Neural cell (in vitro differentiated cells): ENCODE data around the gene BPGM. TPM values are rescaled to one million over a fixed set of nuclear protein-coding genes. Genes with fewer than 3 reads are reported as not detected.

Source experiments
- H2AFZ ChIP-seq: fragments of 200-600, 300-800 bp; sonication (generic), shearing (Covaris generic); 2 replicates; pipeline ENCODE4 v1.6.0; 2014; ENCODE audit warnings: low read depth, mild to moderate bottlenecking, antibody characterized with exemption, low read length, moderate library complexity
- H3F3A ChIP-seq: fragments of 200-600 bp; shearing (Covaris generic); 2 replicates; pipeline ENCODE4 v1.6.1; 2016; ENCODE audit warnings: mild to moderate bottlenecking, moderate library complexity, mixed read lengths, antibody characterized with exemption, low read length; ENCODE audit not compliant: insufficient read depth, poor library complexity, severe bottlenecking
- H3K27ac ChIP-seq: fragments of 200-600, 300-800 bp; sonication (generic), shearing (Covaris generic); 2 replicates; pipeline ENCODE4 v1.5.1; 2014; ENCODE audit warnings: mild to moderate bottlenecking, low read length, moderate library complexity
- H3K27me3 ChIP-seq: fragments of 300-800, 200-600 bp; sonication (generic), shearing (Covaris generic); 2 replicates; pipeline ENCODE4 v1.6.0; 2014; ENCODE audit warnings: mild to moderate bottlenecking, low read depth, low read length, moderate library complexity; ENCODE audit not compliant: insufficient read depth
- H3K36me3 ChIP-seq: fragments of 300-800, 200-600 bp; sonication (generic), shearing (Covaris generic); 2 replicates; pipeline ENCODE4 v1.5.1; 2014; ENCODE audit warnings: mild to moderate bottlenecking, antibody characterized with exemption, low read length, moderate library complexity; ENCODE audit not compliant: insufficient read depth
- H3K4me2 ChIP-seq: fragments of 300-800, 200-600 bp; sonication (generic), shearing (Covaris generic); 2 replicates; pipeline ENCODE4 v1.6.0; 2014; ENCODE audit warnings: mild to moderate bottlenecking, low read length
- H3K4me3 ChIP-seq: fragments of 300-800, 200-600 bp; sonication (generic), shearing (Covaris generic); 2 replicates; pipeline ENCODE4 v1.5.1; 2014; ENCODE audit warnings: mild to moderate bottlenecking, low read length, moderate library complexity
- H3K79me2 ChIP-seq: fragments of 200-600 bp; shearing (Covaris generic); replicated peaks from 2 replicates; pipeline ENCODE4 v1.6.0; 2014; ENCODE audit warnings: mild to moderate bottlenecking, low read length, moderate library complexity; ENCODE audit not compliant: insufficient read depth
- H3K9ac ChIP-seq: fragments of 300-800, 200-600 bp; sonication (generic), shearing (Covaris generic); 2 replicates; pipeline ENCODE4 v1.6.1; 2016; ENCODE audit warnings: mild to moderate bottlenecking, low read length, mixed read lengths
- H3K9me2 ChIP-seq: fragments of 200-600 bp; shearing (Covaris generic); 2 replicates; pipeline ENCODE4 v1.6.1; 2016; ENCODE audit warnings: mild to moderate bottlenecking, low read length, mixed read lengths; ENCODE audit not compliant: insufficient read depth
- H3K9me3 ChIP-seq: fragments of 200-600, 300-800 bp; sonication (generic), shearing (Covaris generic); 2 replicates; pipeline ENCODE4 v1.6.1; 2016; ENCODE audit warnings: mild to moderate bottlenecking, mixed run types, low read length, moderate library complexity, mixed read lengths
- H4K20me1 ChIP-seq: fragments of 200-600 bp; shearing (Covaris generic); 2 replicates; pipeline ENCODE4 v1.6.1; 2016; ENCODE audit warnings: mild to moderate bottlenecking, mixed run types; ENCODE audit not compliant: insufficient read depth
- CTCF ChIP-seq: fragments of 450-650 bp; IDR thresholded peaks from 2 replicates; pipeline ENCODE4 v1.5.1; 2014; ENCODE audit warnings: antibody characterized with exemption, mild to moderate bottlenecking, moderate library complexity; ENCODE audit not compliant: poor library complexity, severe bottlenecking
- EP300 ChIP-seq: fragments of 450-650 bp; conservative IDR thresholded peaks from 2 replicates; pipeline ENCODE4 v1.6.1; 2014; ENCODE audit warnings: antibody characterized with exemption, mild to moderate bottlenecking, moderate library complexity; ENCODE audit not compliant: poor library complexity, severe bottlenecking
- EZH2 ChIP-seq: fragments of 200-600, 300-800 bp; shearing (Covaris generic), sonication (generic); IDR thresholded peaks from 2 replicates; pipeline ENCODE4 v1.6.1; 2014; ENCODE audit warnings: antibody characterized with exemption, low read length, borderline replicate concordance, mild to moderate bottlenecking; ENCODE audit not compliant: insufficient read depth, poor library complexity, severe bottlenecking
- MXI1 ChIP-seq: fragments of 450-650 bp; conservative IDR thresholded peaks from 2 replicates; pipeline ENCODE4 v1.6.1; 2014; ENCODE audit warnings: antibody characterized with exemption, mild to moderate bottlenecking; ENCODE audit not compliant: poor library complexity, severe bottlenecking
- POLR2AphosphoS5 ChIP-seq: IDR thresholded peaks from 2 replicates; pipeline ENCODE4 v1.6.1; 2012
- RAD21 ChIP-seq: fragments of 450-650 bp; conservative IDR thresholded peaks from 2 replicates; pipeline ENCODE4 v1.6.1; 2014; ENCODE audit warnings: antibody characterized with exemption, mild to moderate bottlenecking, moderate library complexity
- REST ChIP-seq: IDR thresholded peaks from 2 replicates; pipeline ENCODE4 v1.6.1; 2012; ENCODE audit warnings: borderline replicate concordance
- SMC3 ChIP-seq: fragments of 450-650 bp; conservative IDR thresholded peaks from 2 replicates; pipeline ENCODE4 v1.6.1; 2014; ENCODE audit warnings: antibody characterized with exemption, mild to moderate bottlenecking, moderate library complexity; ENCODE audit not compliant: poor library complexity
- TAF1 ChIP-seq: IDR thresholded peaks from 2 replicates; pipeline ENCODE4 v1.6.1; 2012; ENCODE audit warnings: low read depth
- polyA plus RNA-seq: library from polyadenylated mRNA; depleted of rRNA; stranded (reverse); fragments of >200 nt; gene quantifications from 2 replicates; pipeline ENCODE4 v1.2.3, GENCODE V29; 2014

BPGM gene
- polyA plus RNA-seq, 1 donor from 2014 or later = 57.4 TPM

GRCh38 chr7:134639061-134639460 lies 7.6 kb upstream of the BPGM start:
- Histone ChIP-seq H3F3A (no peaks in the 10 kb centered on the region), H2AFZ (no peak overlapping the region)

GRCh38 chr7:134639683-134640279 lies 6.9 kb upstream of the BPGM start:
- Histone ChIP-seq H3K9me2 (no peaks in the 10 kb centered on the region), H3F3A (no peaks in the 10 kb centered on the region), H3K79me2 (no peaks in the 10 kb centered on the region), H4K20me1 (no peaks in the 10 kb centered on the region), H3K9ac (no peak overlapping the region), H3K4me2 (no peak overlapping the region), H3K9me3 (no peaks in the 10 kb centered on the region), H3K36me3 (no peaks in the 10 kb centered on the region), H3K27me3 (no peaks in the 10 kb centered on the region), H3K4me3 (no peak overlapping the region), H3K27ac (no peak overlapping the region), H2AFZ (no peak overlapping the region)
- TF ChIP-seq POLR2AphosphoS5 (no peak), TAF1 (no peak), EZH2 (no peak), REST (no peak), CTCF (no peak), RAD21 (no peak), MXI1 (no peak)

More at GRCh38 chr7:134639061-134639460, 7.6 kb upstream of the BPGM start:
- Histone ChIP-seq H3K36me3 (no peaks in the 10 kb centered on the region), H3K9ac (no peak overlapping the region), H3K9me3 (no peaks in the 10 kb centered on the region), H4K20me1 (no peaks in the 10 kb centered on the region), H3K9me2 (no peaks in the 10 kb centered on the region), H3K4me2 (no peak overlapping the region), H3K27ac (no peak overlapping the region), H3K27me3 (no peaks in the 10 kb centered on the region), H3K79me2 (no peaks in the 10 kb centered on the region), H3K4me3 (no peak overlapping the region)
- TF ChIP-seq REST (no peak), SMC3 (no peak), POLR2AphosphoS5 (no peak), CTCF (no peak), EP300 (no peak), TAF1 (no peak)
